Testis (tissue), 3 donors: ENCODE results near the gene SLC35B2. TPM values are rescaled to one million over a fixed set of nuclear protein-coding genes. Genes with fewer than 3 reads are reported as not detected.

Experiments
- DNase-seq: peaks from one replicate; pipeline ENCODE4 v3.0.0-alpha.2; 2019
- H3K27ac ChIP-seq, 2 donors: fragments of 200-600 bp; sonication (generic); one replicate each; pipeline ENCODE4 v1.5.1; 2019
- H3K27me3 ChIP-seq: fragments of 200-600 bp; sonication (generic); one replicate; pipeline ENCODE4 v1.5.1; 2019
- H3K36me3 ChIP-seq: fragments of 200-600 bp; sonication (generic); one replicate; pipeline ENCODE4 v1.5.1; 2017; ENCODE audit warnings: low read depth; ENCODE audit errors: missing control alignments
- H3K4me1 ChIP-seq: fragments of 200-600 bp; sonication (generic); one replicate; pipeline ENCODE4 v1.5.1; 2019
- H3K4me3 ChIP-seq, 2 donors: fragments of 200-600 bp; sonication (generic); one replicate each; pipeline ENCODE4 v1.5.1; 2017 to 2019
- H3K9me3 ChIP-seq: fragments of 200-600 bp; sonication (generic); one replicate; pipeline ENCODE4 v1.5.1; 2017
- CTCF ChIP-seq, 3 experiments: fragments of 450-650 bp in 2 of 3; fragments of 200-600 bp in 1 of 3; sonication (generic) in 1 of 3; IDR thresholded peaks; one replicate each; pipeline ENCODE4 v1.5.1; 2016 to 2019; ENCODE audit warnings: antibody characterized with exemption in 3 of 3, mild to moderate bottlenecking in 2 of 3, moderate library complexity in 1 of 3
- POLR2A ChIP-seq: fragments of 450-650 bp; IDR thresholded peaks from one replicate; pipeline ENCODE4 v1.6.1; 2017; ENCODE audit warnings: antibody characterized with exemption, mild to moderate bottlenecking, moderate library complexity
- WGBS, 2 donors: methylation state at CpG; one replicate each; pipeline ENCODE4 v1.1.5; 2018; 5-methylcytosine and 5-hydroxymethylcytosine counted together
- intact Hi-C: fragments of 100-400 bp; cut with DNase I; formaldehyde crosslinking; loops from one replicate; pipeline ENCODE4 v1.15.1; 2023; ENCODE audit warnings: low total_unique reads
- polyA plus RNA-seq: library from polyadenylated mRNA; stranded (reverse); fragments of 350-450 nt; fragmentation: Illumina TruSeq; extraction: RNeasy Lipid Tissue Mini Kit (QIAGEN cat#74804); gene quantifications from one replicate; pipeline ENCODE4 v1.2.3, GENCODE V29; 2014; ENCODE audit warnings: low read depth, low replicate concordance; ENCODE audit not compliant: insufficient read depth
- total RNA-seq, 2 donors: library from RNA; depleted of rRNA; stranded (reverse); fragments of >200 nt; gene quantifications; one replicate each; pipeline ENCODE4 v1.2.3, GENCODE V29; 2016

SLC35B2 gene
- total and polyA plus RNA-seq, 3 donors from 2014 or later, result 32.1 to 49.8 (median 42.4) TPM

- no peaks in the 10 kb centered on the region for H3K9me3 ChIP-seq
- TF ChIP-seq CTCF (IDR thresholded peaks at IDR 0.05) (no peak), POLR2A (no peak)
- no peaks in the 10 kb centered on the region for H3K4me1 ChIP-seq
- no peaks in the 10 kb centered on the region for H3K36me3 ChIP-seq
- H3K27ac ChIP-seq, result no peak overlapping the region
- peak overlapping the region in 1 of 2 donors; percentile 41 for H3K4me3 ChIP-seq
- no peaks in the 10 kb centered on the region for H3K27me3 ChIP-seq
- intact Hi-C loops, result no loop called here
- 4 to 8% methylated on average over 7 to 23 of the region's 90 CpGs for WGBS, 2 donors
- DNase-seq, result no peak
Observed at GRCh38 chr6:44270526-44271405, 13.4 kb upstream of the SLC35B2 start.

DNA sequence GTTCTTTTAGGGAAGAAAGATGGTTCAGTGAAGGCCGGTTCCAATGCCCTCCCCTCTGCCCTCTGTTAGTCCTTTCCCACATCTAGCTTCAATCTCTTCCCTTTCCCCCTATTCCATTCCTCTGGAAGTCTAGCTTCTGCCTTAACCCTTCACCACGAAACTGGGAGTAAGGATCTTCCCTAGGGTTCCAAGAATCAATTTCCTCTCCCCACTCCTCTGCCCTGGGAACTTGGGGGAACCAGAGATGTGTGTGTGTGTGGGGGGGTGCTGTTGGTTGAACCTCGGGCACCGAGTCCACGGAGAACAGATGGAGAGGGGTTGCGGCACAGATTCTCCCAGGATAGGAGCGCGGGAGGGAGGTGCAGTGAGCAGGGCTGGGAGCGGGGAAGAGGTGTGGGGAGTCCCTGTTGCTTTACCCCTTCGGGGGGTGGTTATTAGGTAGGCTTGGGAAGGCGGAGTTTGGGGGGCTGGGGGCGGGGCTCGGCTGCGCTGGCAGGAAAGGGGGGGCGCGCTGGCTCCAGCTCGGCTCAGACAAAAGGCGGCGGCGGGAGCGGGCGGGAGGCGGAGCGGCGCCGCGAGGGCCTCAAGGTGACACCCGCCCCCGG is 12.7 kb upstream of the SLC35B2 start, which contains the start of gene TMEM151B:
TMEM151B (plus strand) TSS at position 530 of the 605 bp plus-strand sequence. CDS start 293 bp downstream, outside the sequence.
- WGBS, 2 donors, result 11 to 33% methylated on average over 12 to 29 of the region's 29 CpGs
- TF ChIP-seq POLR2A (no peak), CTCF (IDR thresholded peaks at IDR 0.05) (no peak)
- no peak for DNase-seq
- Histone ChIP-seq H3K9me3 (no peaks in the 10 kb centered on the region), H3K4me3 (peak within 1 kb of the TSS in 1 of 2 donors; percentile 41), H3K36me3 (no peaks in the 10 kb centered on the region), H3K27me3 (no peaks in the 10 kb centered on the region), H3K27ac (no peak within 1 kb of the TSS), H3K4me1 (no peaks in the 10 kb centered on the region)
- intact Hi-C loops, result loop anchor here (10.0 kb wide), 1 partner anchor 185 kb away; no protein-coding TSS in a partner anchor

GRCh38 chr6:44269178-44269920 is 12.0 kb upstream of the SLC35B2 start:
- 90 to 93% methylated on average over 1 of the region's 1 CpG for WGBS, 2 donors
- Histone ChIP-seq H3K36me3 (no peaks in the 10 kb centered on the region), H3K4me3 (no peak overlapping the region), H3K9me3 (no peaks in the 10 kb centered on the region), H3K4me1 (peaks cover 6% of the 10 kb centered on the region), H3K27me3 (no peaks in the 10 kb centered on the region), H3K27ac (no peak overlapping the region)
- TF ChIP-seq CTCF (IDR thresholded peaks at IDR 0.05), result no peak
- intact Hi-C loops, result loop anchor here (10.0 kb wide), 1 partner anchor 185 kb away; no protein-coding TSS in a partner anchor
- DNase-seq, result no peak

- TF ChIP-seq POLR2A, result no peak
- TF ChIP-seq CTCF (IDR thresholded peaks at IDR 0.05), result peak; percentile 61 to 85 (median 74)
- no peak overlapping the region for H3K27ac ChIP-seq
- H3K27me3 ChIP-seq, result no peaks in the 10 kb centered on the region
- intact Hi-C loops, result loop anchor here (10.0 kb wide), 1 partner anchor 187 kb away; no protein-coding TSS in a partner anchor
- H3K4me1 ChIP-seq, result peaks cover 17% of the 10 kb centered on the region
- H3K4me3 ChIP-seq, result no peak overlapping the region
- no peaks in the 10 kb centered on the region for H3K36me3 ChIP-seq
- WGBS, 2 donors, result 33 to 38% methylated on average over 5 of the region's 5 CpGs
- H3K9me3 ChIP-seq, result no peaks in the 10 kb centered on the region
- DNase-seq, result peak; percentile 77
Observed at GRCh38 chr6:44268095-44268628, 10.8 kb upstream of the SLC35B2 start.
